Smooth muscle cell of trachea (primary cell): ENCODE results near the gene CDC14C. TPM values are rescaled to one million over a fixed set of nuclear protein-coding genes. Genes with fewer than 3 reads are reported as not detected.

Experiments
- total RNA-seq: library from RNA; depleted of rRNA; stranded (reverse); fragments of >200 nt; gene quantifications from 2 replicates; pipeline ENCODE4 v1.2.1, GENCODE V29; 2014

CDC14C gene
- 0.15 and 0.17 TPM in 2 replicates for total RNA-seq

DNA sequence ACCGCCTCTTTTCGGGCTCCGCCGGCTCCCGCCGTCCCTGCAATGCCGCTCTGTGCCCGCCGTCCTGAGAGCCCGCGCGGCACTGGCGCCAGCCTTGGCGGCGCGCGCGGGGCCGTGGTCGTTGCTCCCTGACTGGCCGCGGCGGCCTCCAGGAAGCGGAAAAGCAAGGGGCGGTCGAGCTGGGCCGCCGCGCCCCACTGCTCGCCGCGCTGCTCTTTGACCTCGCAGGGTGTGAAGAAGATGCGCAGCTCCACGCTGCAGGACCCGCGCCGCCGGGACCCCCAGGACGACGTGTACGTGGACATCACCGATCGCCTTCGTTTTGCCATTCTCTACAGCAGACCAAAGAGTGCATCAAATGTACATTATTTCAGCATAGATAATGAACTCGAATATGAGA, at the start of gene CDC14C:
TSS of gene CDC14C (plus strand) at position 115 of the 400 bp plus-strand sequence. CDS start at position 241, 126 bp downstream.

